Measurements from ENCODE around the gene EPHB2.

Gene EPHB2

DNA sequence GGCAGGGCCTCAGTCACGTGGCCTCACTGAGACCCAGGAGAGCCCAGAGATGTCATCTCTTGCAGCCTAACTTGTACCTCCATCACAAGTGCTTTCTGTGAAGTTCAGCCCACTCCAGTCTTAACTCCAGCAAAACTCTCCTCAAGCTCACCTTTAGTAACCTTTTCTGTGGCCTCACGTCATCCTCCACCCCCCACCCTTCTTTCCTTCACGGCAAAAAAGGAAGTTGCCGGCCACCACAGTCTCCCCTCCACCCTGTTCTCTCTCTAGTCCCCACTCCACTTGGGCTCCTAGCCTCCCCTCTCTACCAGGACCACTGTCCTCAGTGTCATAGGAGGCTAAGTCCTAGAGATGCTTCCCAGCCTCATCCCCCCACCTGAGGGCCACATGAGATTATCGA is 155.1 kb downstream of the EPHB2 start:
- DNase-seq: no peak

DNA sequence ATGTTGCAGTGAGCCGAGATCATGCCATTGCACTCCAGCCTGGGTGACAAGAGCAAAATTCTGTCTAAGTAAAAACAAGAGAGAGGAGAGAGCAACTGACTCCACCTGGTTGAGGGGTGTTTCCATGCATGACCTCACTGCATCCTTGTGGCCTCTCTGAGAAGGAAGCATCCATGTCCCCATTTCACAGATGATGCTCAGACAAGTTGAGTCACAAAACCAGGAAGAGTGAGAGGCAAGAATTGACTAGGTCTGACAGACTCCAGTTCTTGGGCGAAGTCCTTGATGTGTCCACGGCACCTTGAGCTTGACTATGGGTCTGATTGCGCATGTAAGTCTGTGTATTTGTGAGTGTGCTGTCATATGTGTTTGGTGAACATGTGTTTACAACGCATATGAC is 156.2 kb downstream of the EPHB2 start:
- DNase-seq: no peak

DNA sequence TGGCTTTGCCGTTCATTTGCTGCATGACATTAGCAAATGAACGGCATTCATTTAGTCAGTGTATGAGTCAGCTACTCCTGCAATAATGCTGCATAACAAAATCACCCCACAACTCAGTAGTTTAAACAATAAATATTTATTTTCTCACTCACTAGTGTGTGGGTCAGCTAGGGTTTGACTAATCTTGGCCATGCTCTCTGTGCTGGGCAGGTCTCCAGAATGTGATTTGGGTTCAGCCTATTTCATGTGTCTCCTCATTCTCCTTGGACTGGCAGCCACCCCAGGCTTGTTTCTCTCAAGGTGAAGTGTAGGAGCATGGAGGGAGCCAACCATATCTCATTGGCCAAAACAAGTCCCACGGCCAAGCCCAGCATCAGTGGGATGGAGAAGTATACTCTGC is 157.7 kb downstream of the EPHB2 start:
- DNase-seq: no peak

DNA sequence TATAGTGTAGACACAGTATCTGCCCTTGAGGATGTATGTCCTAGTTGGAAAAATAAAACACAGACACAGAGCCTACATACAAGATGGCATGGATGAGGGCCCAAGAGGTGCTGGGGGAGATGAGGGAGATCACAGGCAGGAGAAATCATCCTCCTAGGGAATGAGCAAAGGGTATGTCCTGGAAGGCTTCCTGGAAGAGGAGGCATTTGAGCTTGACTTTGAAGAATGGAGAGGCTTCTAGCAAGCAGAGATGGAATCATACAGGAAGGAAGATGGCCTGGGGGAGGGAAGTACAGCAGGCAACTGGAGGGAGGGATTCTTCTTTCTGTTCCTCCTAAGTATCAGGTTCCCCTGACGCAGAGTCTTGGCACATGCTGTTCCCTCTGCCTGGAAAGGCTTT is 158.7 kb downstream of the EPHB2 start:
- no peak for DNase-seq

DNA sequence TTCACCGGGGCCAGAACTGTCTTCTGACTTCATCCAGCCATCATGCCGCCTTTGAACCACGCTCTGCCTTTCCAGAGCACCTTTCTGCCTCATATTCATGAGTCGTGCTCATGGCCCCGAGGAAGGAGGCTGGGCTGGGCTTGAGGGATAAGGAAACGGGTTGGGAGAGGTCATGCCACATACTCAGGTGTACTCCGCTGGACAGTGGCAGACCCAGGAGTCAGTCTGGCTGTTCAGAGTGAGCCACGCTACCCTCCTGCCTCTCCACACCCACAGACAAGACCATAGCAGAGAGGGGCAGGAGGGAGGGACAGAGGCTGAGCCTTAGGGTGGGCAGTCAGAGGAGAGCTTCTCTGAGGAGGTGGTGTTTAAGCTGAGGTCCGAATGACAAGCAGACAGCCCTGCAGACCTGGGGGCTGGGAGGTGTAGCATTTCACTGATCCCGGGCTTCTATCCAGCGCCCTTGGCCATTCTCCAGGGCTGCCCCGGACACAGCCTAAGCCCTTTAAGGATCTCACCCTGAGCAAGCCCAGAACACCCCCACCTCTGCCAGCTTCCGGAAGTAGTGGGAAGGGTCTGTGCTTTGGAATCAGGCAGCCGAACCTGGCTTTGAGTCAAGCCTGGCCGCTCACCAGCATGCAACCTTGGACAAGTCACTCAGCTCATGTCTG is 159.7 kb downstream of the EPHB2 start:
- no peak for DNase-seq

DNA sequence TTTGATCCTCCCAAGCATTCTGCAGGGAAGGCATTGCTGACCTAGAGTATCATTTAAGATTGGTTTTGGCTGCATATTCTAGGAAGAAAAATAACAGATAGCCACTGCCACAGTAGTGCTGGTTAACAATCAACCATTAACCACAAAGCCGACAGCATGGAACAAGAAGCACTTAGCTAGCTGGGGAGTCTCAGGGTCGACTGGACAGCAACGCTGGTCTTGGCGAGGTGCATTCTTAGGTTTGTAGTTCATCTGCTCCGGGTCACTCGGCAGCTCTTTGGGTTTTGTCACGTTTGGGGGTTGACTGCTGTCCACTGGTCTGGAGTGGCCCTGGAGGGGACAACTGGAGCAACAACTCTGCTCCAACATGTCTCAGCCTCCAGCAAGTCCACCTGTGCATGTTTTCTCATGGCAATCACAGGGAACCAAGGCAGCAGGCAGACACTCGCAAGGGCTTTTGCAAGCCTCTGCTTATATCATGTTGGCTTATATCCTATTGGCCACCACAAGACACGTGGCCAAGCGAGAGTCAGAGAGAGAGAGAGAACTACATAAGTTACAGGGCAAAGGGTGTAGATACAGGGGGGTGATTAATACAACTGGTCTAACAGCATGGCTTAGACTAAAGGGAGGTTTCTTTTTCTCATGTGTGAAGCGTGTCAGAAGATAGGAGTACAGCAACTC is 162.5 kb downstream of the EPHB2 start:
- no peak for DNase-seq

DNA sequence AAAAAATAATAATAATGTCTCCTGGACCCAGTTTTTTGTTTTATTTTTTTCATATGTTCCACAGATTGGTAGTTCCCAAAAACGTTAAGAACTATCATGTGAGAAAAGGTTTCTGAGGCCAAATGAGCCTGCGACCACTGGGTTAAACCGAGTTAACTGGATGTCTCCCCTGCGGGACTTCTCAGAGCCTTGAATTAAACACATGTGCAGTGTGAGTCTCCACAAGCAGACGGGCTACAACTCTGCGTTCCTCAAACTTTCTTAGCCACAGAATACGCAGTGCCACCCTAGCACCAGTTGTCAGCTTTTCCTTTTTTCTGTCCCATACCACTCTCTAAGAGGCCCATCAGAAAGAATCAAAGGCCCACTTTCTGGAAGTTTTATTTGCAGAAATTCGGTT is 164.1 kb downstream of the EPHB2 start:
- no peak for DNase-seq

DNA sequence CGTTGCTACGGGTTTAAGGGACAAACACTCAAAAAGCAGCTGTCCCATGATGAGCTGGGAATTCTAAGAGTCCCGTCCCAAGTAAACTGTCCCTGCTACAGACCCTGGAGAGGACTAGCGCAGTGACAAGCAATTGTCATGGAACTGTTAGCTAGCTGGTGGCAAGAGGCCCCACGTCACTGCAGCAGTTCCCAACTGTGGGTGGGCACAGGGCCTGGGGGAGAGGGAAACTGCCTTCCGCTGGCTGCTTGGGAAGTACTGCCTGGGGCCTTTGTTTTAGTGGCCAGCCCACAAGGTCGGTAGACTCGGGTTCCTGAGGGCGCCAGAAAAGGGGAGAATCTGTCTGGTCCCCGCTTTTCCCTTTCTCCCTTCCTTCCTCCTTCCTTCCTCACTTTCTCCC is 164.6 kb downstream of the EPHB2 start:
- DNase-seq: no peak

DNA sequence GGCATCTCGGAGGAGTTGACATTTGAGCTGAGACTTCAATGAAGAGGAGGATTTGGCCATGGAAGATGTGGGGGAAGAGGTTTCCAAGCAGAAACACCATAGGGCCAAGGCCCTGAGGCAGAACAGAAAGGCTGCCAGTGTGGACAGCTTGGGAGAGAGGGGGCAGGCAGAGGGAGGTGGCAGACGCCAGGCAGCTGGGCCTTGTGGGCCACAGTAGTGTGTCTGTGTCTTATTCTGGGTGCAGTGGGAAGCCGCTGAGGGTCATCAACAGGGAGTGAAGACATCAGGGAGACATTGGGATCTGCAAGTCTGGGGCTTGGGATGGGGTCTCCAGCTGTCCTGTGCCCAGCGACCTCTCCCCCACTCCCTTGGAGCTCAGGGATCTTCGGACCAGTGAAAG is 165.2 kb downstream of the EPHB2 start:
- DNase-seq: no peak

DNA sequence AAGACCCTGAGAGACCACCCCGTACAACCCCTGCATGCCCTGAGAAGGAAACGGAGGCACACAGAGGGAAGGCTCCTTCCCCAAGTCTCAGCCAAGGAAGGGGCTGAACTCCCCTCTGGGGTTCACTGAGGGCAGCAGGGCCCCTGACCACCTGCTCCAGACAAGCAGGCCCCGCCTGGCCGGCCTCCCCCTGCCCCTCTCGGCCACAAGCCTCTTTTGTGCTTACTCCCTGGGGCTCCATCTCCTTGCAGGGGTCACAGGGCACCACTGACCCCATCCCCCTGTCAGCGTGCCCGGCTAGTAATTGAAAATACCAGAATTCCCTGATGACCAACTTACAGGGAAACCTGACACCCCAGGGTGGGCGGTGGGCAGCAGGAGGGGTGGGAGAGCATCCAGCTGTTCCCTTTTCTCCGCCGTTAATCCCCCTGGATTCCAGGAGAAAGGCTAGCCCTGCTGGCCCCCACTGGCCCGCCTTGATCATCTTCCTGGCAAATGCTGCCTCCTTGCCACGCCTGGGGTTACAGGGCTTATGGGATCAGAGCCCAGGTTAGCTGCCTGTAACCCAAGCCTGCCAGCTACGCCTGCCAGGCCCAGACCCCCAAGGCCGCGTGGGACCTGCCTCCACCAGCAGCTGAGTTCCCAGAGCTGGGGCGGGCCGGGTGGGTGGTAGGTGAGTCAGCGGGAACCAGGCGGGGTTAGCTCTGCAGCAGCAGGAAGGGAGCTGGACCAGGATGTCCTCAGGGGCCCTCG is 165.9 kb downstream of the EPHB2 start:
- DNase-seq: no peak

DNA sequence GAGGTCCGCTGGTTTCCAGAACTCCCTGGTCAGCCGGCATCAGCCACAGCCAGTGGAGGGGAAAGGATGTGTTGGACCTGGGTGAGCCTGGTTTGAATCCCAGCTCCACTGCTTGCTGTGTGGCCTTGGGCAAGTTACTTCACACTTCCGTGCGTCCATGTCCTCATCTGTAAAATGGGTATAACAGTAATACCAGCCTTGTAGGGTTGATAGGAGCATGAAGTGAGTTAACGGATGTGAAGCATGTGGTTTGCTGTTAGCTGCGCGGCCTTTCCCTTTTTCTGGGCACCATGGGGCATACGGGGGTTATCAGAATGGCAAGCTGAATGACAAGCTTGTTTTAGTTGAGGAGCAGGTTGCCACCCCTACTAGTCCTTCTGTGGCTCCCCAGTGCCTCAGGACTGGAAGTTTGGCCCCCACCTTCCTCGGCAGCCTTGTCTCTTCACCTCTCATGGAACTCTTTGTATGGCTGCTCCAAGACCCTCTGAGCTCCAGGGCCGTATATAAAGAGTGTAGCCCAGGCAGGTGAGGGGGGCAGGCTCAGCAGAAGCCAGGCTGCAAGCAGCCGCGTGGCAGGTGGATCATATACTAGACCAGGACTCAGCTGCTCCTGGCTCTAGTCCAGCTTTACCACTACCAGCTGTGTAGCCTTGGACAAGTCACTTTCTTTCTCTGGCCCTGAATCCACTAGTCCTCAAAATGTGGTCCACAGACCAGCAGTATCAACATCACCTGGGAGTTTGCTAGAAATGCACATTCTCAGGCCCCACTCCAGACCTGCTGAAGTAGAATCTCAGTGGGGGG is 166.7 kb downstream of the EPHB2 start:
- DNase-seq: no peak

DNA sequence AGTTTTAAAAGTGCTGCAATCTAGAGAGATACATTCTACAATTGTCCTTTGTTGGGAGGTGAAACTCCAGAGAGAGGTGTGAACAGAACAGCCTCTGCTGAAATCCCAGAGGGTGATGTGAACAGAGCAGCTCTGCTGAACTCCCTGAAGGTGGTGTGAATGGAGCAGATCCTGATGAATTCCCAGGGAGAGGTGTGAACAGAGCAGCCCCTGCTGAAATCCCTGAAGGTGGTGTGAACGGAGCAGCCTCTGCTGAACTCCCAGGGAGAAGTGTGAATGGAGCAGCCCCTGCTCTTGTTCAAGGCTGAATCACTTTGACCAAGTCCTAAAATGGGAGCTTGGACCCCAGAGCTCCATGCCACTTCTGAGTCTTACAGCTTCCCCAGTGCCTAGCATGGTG is 167.3 kb downstream of the EPHB2 start:
- DNase-seq: no peak

DNA sequence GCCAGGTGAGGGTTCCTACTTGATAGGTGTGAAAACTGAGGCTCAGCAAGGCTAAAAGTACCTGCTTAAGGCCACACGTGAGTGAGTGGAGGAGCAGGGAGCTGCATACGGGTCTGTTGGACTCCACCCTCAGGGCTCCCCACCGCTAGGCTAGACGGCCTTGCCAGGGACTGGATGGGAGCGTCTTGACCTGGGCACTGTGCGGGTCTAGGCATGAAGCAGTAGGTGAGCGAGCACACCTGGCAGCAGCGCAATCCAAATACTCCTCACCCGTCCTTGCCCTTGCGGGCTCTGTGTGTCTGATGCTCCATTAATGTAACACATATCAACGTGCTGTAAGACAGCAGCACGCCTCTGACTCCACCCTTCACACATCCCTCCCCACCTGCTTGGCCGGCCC is 168.0 kb downstream of the EPHB2 start:
- no peak for DNase-seq

DNA sequence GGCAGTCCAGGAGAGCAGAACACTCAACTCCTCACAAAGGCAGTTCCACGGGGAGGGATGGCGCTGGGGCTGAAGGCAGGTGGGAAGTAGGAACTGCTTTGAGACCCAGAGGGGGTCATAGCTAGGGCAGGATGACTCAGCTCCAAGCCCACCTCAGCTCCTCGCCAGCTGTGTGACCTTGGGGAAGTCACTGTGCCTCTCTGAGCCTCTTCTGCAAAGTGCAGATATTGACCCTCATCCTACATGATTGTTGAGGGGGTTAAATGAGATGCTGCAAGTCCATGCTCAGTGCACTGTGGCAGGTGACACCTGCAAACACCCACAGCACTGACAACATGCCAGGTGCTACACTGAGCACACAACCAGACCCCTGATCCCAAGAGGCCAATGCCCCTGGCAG is 168.8 kb downstream of the EPHB2 start:
- DNase-seq: no peak

DNA sequence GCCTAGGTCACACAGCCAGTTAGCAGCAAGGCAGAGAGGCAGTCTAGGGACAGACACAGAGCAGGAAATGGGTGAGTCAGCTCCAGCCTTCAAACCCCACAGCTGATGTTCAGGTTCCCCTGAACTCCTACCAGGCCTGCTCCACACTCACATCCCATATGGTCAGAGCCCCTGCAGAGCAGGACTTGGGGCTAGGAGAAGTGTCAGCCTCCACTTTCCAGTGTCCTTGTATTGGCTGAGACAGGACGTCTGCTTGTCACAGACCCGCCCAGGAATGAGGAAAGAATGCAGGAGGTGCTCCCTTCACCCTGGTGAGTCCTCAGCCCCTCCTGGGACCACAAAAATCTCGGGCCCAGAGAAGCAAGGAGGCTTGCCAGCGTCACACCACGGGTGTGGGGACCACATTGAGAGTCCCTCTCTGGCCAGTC is 169.5 kb downstream of the EPHB2 start:
- DNase-seq: no peak

DNA sequence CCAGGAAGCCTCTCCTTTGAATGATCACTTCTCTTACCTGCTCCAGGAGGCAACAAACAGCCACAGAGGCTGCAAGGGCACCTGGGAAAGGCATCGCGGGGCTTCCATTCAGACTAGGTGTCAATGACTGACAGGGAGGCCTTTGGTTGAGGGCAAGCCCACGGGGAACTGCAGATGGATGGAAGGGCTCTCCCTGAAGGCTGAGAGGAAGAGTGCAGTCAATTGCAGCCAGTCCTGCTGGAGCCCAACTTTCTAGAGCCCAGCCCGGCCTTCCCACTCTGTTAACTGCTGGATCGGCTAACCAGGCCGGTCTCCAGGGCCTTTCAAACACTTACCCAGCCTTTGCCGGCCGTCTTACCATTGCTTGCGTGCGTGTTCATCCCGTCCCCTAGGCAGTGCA is 172.8 kb downstream of the EPHB2 start:
- DNase-seq: no peak

DNA sequence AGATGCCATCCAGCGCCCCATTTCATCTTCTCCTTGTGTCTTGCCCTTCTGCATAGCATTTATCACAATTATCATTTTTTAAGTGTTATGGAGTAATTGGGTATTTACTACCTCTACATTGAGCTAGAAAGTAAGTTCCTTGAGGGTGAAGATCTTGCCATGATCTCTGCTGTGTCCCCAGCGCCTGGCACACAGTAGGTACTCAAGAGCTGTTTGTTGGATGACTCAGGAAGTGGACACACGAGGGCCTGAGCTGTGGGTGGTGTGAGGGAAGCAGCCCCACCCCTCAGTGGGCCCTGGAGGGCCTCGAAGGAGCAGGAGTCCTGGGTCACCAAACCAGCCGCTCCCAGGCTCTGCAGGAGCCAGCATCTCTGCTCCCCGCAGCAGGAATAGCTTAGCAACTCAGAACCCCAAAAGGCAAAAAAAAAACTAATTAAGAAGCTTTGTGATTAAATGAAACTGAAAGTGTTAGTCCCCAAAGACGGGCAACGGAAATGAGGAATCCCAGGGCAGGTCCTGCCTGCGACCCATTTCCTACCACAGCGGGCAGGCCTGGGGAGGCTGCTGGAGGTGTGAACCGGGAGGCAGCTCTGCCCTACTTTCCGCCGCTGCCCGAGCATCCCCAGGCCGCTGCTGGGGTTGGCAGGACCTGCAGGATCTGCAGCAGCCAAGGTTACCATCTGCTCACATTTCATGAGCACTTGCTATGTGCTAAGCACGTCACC is 174.3 kb downstream of the EPHB2 start:
- DNase-seq: no peak

DNA sequence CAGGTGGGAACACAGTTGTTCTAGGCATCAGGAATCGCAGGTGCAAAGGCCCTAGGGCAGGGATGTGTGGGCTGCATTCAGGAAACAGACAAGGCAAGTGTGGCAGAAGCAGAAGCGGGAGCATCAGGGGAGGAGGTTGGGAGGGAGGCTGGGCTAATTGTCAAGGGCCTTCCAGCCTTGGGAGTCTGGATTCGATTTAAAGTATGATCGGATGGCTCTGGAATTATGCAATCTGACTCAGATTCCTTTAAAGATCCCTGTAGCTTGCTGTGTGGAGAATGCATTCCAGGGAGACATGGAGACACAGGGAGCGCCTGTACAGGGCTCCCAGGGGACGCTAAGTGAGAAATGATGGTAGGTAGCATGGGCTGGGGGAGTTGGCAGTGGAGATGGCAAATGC is 175.6 kb downstream of the EPHB2 start:
- DNase-seq: no peak

DNA sequence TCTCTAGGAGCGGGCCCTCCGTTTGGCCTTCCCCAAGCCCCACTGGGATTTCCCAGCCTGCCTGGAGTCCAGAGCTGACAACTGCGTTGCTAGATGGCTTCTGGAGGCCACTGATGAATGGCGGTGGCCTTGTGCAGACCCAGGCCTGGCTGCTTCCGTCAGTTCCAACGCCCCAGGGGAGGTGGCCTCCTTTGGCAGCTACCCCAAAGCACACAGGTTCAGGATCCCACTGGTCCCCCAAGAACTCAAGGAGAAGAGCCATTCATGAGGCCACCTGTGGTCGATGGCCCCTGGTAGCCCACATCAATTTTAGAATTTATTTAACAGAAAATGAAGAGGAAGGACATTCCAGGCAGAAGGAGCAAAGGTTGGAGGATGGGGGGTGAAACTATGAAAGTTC is 176.9 kb downstream of the EPHB2 start:
- no peak for DNase-seq

DNA sequence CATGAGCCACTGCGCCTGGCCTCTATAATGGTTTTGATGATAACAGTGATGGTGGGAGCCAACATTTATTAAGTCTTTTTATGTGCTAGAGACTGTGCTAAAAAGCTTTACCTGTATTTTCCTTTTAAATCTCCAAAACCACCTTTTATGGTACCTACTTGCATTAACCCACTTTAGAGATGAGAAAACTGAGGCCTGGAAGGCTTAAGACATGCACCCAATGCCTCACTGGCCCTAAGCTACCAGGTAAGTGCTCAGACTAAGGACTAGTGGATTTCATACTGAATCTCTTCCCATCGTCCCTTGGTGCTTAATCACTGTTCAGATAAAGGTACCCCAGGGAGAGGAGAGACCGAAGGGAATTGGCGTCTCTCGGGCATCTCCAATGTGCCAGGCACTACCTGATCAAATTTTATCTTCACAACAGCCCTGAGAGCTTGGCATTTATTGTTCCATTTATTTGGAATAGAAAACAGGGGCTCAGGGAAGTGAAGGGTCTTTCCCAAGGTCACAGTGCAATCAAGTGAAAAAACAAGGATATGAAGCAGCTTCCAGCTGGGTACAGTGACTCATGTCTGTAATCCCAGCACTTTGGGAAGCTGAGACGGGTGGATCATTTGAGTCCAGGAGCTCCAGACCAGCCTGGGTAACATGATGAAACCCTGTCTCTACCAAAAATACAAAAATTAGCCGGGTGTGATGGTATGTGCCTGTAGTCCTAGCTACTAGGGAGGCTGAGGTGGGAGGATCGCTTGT is 177.9 kb downstream of the EPHB2 start:
- no peak for DNase-seq

DNA sequence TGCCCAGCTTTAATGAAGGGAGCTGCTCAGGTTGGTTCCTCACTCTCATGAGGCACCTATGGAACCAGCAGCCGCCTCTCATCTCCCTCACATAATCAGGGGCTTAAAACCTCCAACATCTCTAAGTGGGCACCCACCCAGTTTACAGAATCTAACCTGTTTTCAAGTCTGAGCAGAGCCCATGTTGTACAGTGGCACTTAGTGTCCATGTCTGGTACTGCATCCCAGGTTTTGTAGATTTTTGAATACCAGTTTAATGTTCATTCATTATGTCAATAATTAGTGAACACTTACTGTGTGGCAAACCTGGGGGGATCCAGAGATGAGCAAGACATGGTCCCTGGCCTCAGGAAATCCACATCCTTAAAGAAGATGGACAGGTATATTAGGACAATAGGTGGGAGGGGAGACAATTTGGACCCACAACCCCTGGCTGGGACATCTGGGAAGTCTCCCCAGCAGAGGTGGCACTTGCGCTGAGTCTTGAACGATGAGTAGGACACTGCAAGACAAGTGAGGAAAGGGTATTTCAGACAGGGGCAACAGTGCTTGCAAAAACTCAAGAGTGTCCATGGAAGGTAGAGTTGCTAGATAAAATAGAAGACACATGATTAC is 178.7 kb downstream of the EPHB2 start:
- no peak for DNase-seq

DNA sequence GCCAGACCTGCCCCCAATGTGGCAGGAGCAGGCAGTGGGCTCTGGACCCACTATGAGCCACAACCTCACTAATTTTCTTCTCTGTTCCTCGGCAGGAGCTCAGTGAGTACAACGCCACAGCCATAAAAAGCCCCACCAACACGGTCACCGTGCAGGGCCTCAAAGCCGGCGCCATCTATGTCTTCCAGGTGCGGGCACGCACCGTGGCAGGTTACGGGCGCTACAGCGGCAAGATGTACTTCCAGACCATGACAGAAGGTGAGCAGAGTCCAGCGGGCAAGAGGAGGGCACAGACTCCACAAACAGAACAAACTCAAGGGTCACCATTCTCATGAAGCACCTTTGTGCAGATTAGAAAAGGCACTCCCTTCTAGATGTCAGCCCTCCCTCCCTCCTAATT is 182.2 kb downstream of the EPHB2 start:
- no peak for DNase-seq

All from stimulated activated naive CD4-positive, alpha-beta T cell treated with Interleukin-2 at 50 U/mL for 16 hours (primary cell).